GM12878 (cell line): ENCODE measurements around the gene USP12. TPM values are rescaled to one million over a fixed set of nuclear protein-coding genes. Genes with fewer than 3 reads are reported as not detected.
A peak's percentile ranks its signal among the peaks of the same experiment; 100 is the strongest.

Source experiments
- ATAC-seq: fragments of 200-7000 bp; cut with Tn5 transposase; 3 replicates; pipeline ENCODE4 v1.9.1; 2020; ENCODE audit warnings: mild to moderate bottlenecking, moderate library complexity
- BruUV-seq: library from RNA; stranded (reverse); fragments of 400-500 nt; replicated peaks from 2 replicates; lab custom pipeline; 2021; lab: Mats Ljungman, UMichigan
- CTCF ChIA-PET: fragments of 300-600 bp; sonication (Branson Sonifier 250); formaldehyde crosslinking; extraction: SDS; loops from one replicate; lab custom pipeline; 2021; ENCODE audit warnings: inconsistent platforms; lab: Yijun Ruan, JAX
- POLR2A ChIA-PET: fragments of 350-600 bp; formaldehyde crosslinking; extraction: SDS; loops from one replicate; lab custom pipeline; 2021; ENCODE audit warnings: inconsistent platforms; lab: Charles Lee
- RAD21 ChIA-PET: fragments of 300-600 bp; sonication (Branson Sonifier 250); formaldehyde crosslinking; loops from one replicate; lab custom pipeline; 2023; ENCODE audit warnings: antibody characterized with exemption; ENCODE audit not compliant: unreplicated experiment; lab: Charles Lee
- SMC1A ChIA-PET: fragments of 300-600 bp; sonication (Branson Sonifier 250); formaldehyde crosslinking; loops from one replicate; lab custom pipeline; 2023; ENCODE audit not compliant: unreplicated experiment, uncharacterized antibody; lab: Charles Lee
- DNase-seq: peaks from one replicate; pipeline ENCODE4 v3.0.0-alpha.2; 2011; ENCODE audit warnings: low read depth, low spot score
- FAIRE-seq: peaks from 3 replicates; lab custom pipeline; 2011; peaks lifted over from hg19 to GRCh38; lab: Jason Lieb, UNC
- H2AFZ ChIP-seq: 2 replicates; pipeline ENCODE4 v1.6.0; 2011; ENCODE audit warnings: low read depth, low read length, control low read depth; ENCODE audit not compliant: control insufficient read depth
- H3K27ac ChIP-seq: 2 replicates; pipeline ENCODE4 v1.5.1; 2011; ENCODE audit warnings: control low read depth; ENCODE audit not compliant: control insufficient read depth, insufficient read depth
- H3K27me3 ChIP-seq, 2 experiments: replicated peaks in 1 of 2; 2 replicates each; pipeline versions ENCODE4 v1.6.0 to v1.6.1; 2011; ENCODE audit warnings: low read length in 1 of 2; ENCODE audit not compliant: control insufficient read depth in 2 of 2, insufficient read depth in 2 of 2
- H3K36me3 ChIP-seq, 2 experiments: 2 replicates each; pipeline ENCODE4 v1.5.1; 2011; ENCODE audit warnings: low read length in 1 of 2; ENCODE audit not compliant: control insufficient read depth in 2 of 2, insufficient read depth in 2 of 2
- H3K4me1 ChIP-seq: 2 replicates; pipeline ENCODE4 v1.6.1; 2011; ENCODE audit warnings: mild to moderate bottlenecking, low read length, moderate library complexity, mixed read lengths; ENCODE audit not compliant: control insufficient read depth, insufficient read depth
- H3K4me2 ChIP-seq: 2 replicates; pipeline ENCODE4 v1.6.0; 2011; ENCODE audit warnings: control low read depth; ENCODE audit not compliant: control insufficient read depth, insufficient read depth
- H3K4me3 ChIP-seq: fragments of 200-600 bp; sonication (generic); 2 replicates; pipeline ENCODE4 v1.5.1; 2016
- H3K79me2 ChIP-seq: 2 replicates; pipeline ENCODE4 v1.6.0; 2011; ENCODE audit warnings: low read length; ENCODE audit not compliant: control insufficient read depth, insufficient read depth
- H3K9ac ChIP-seq: 2 replicates; pipeline ENCODE4 v1.8.0; 2011; ENCODE audit warnings: low read length, control low read depth, mixed read lengths; ENCODE audit not compliant: control insufficient read depth, insufficient read depth
- H3K9me3 ChIP-seq: replicated peaks from 3 replicates; pipeline ENCODE4 v1.5.1; 2011; ENCODE audit warnings: mild to moderate bottlenecking, low read length; ENCODE audit not compliant: control insufficient read depth, insufficient read depth
- H4K20me1 ChIP-seq: 2 replicates; pipeline ENCODE4 v1.6.0; 2011; ENCODE audit not compliant: control insufficient read depth, insufficient read depth
- BCL11A ChIP-seq: IDR thresholded peaks from 2 replicates; pipeline ENCODE4 v1.6.1; 2011; ENCODE audit warnings: low read depth, low read length
- IKZF2 ChIP-seq, 2 experiments: fragments of 450-650 bp; IDR thresholded peaks; 2 replicates each; pipeline ENCODE4 v1.6.1; 2017; ENCODE audit warnings: mild to moderate bottlenecking in 2 of 2, moderate library complexity in 2 of 2
- JUNB ChIP-seq: IDR thresholded peaks from 2 replicates; pipeline ENCODE4 v1.6.1; 2016; ENCODE audit warnings: antibody characterized with exemption, mild to moderate bottlenecking
- PBX3 ChIP-seq: IDR thresholded peaks from 2 replicates; pipeline ENCODE4 v1.6.1; 2011; ENCODE audit warnings: mild to moderate bottlenecking, low read depth, low read length, moderate library complexity; ENCODE audit not compliant: insufficient replicate concordance
- WGBS: methylation state at CpG from one replicate; pipeline ENCODE4 v1.1.6; 2016; ENCODE audit warnings: low lambda C conversion rate; ENCODE audit not compliant: insufficient replicate concordance, insufficient coverage; ENCODE audit errors: missing lambda C conversion rate; 5-methylcytosine and 5-hydroxymethylcytosine counted together
- in situ Hi-C: fragments of 300-500 bp; cut with MboI; formaldehyde crosslinking; loops from 9 replicates; pipeline ENCODE4 v1.14.3; 2018; ENCODE audit warnings: mixed read lengths
- intact Hi-C: fragments of 100-400 bp; cut with micrococcal nuclease; formaldehyde crosslinking; loops from one replicate; pipeline ENCODE4 v1.14.2; 2022; ENCODE audit not compliant: unreplicated experiment
- polyA plus RNA-seq, 11 experiments: library from polyadenylated mRNA; depleted of rRNA in 4 of 11; unstranded in 6 of 11; stranded (reverse) in 5 of 11; fragments of >200 nt; fragmentation: Nextera tagmentation in 4 of 11; fragmentation: Illumina TruSeq in 1 of 11; extraction: Ambion mirVana in 4 of 11; extraction: Trizol in 1 of 11; gene quantifications; 1 replicate in 1 of 11; 2 replicates in 10 of 11; pipeline versions ENCODE4 v1.2.1 to v1.2.3, GENCODE V29; 2011 to 2016; ENCODE audit warnings: inconsistent platforms in 2 of 11, missing spikeins in 2 of 11, low read depth in 1 of 11
- total RNA-seq, 4 experiments: library from RNA; depleted of rRNA in 3 of 4; stranded (reverse); fragments of >200 nt in 3 of 4; fragmentation: Illumina TruSeq in 1 of 4; extraction: Trizol in 1 of 4; gene quantifications; 2 replicates each; pipeline versions ENCODE4 v1.2.1 to v1.2.3, GENCODE V29; 2013 to 2021

The USP12 gene
- total and polyA plus RNA-seq, 10 of the 15 experiments (the other 5 are each of a cell fraction or from before 2014, with no cell fraction given): 3.5 to 32.2 (median 24.6) TPM

- H3K4me3 ChIP-seq: no peak overlapping the region
- H3K27ac ChIP-seq: no peak overlapping the region
- H3K9ac ChIP-seq: no peak overlapping the region
- ATAC-seq (peak; percentile 48), FAIRE-seq (no peak), DNase-seq (no peak)
- BruUV-seq: no TSS peak
- no peaks in the 10 kb centered on the region for H3K79me2 ChIP-seq
- in situ Hi-C loops: no loop called here
- no peak overlapping the region for H2AFZ ChIP-seq
- 0 out of 4 replicates have a peak, but pooled peaks of 1 of the 2 experiments have one; percentile 40 for TF ChIP-seq IKZF2 (IDR thresholded peaks at IDR 0.05)
- TF ChIP-seq PBX3: no peak
- 0 out of 2 replicates have a peak, but pooled peaks have one; percentile 10 for TF ChIP-seq BCL11A
- peak; percentile 28 for TF ChIP-seq JUNB
- H3K36me3 ChIP-seq: no peaks in the 10 kb centered on the region
- H4K20me1 ChIP-seq: no peaks in the 10 kb centered on the region
- H3K4me2 ChIP-seq: no peak overlapping the region
- ChIA-PET SMC1A (interaction anchor here (1.3 to 2.4 kb wide), 3 partner anchors 17 to 210 kb away, joined by 3 to 6 read pairs (median 3); no protein-coding TSS in a partner anchor), POLR2A (no interaction called here), RAD21 (interaction anchor here (0.6 to 1.0 kb wide), 2 partner anchors 18 to 44 kb away, joined by 3 read pairs; no protein-coding TSS in a partner anchor), CTCF (interaction anchor here (1.4 kb wide), 1 partner anchor 75 kb away, joined by 5 read pairs; the partner anchor contains the start of gene RASL11A)
- no peaks in the 10 kb centered on the region for H3K9me3 ChIP-seq
- no peaks in the 10 kb centered on the region for H3K27me3 ChIP-seq
- 73% methylated on average over 9 of the region's 9 CpGs for WGBS
- H3K4me1 ChIP-seq: no peaks in the 10 kb centered on the region
- intact Hi-C loops: no loop called here
Measured at GRCh38 chr13:27194895-27195764, 23.5 kb upstream of the USP12 start.
